ENCODE results near the gene DPP7. TPM values are rescaled to one million over a fixed set of nuclear protein-coding genes. Genes with fewer than 3 reads are reported as not detected.

Gene DPP7
- total and polyA plus RNA-seq, 9 of the 15 experiments (the other 6 are each of a cell fraction or from before 2014, with no cell fraction given), result 0.99 to 365 (median 132) TPM

- ChIA-PET POLR2A (interaction anchor here (1.1 kb wide), 1 partner anchor 30 kb away, joined by 4 read pairs; no protein-coding TSS in a partner anchor), CTCF (ENCODE audit: low intra/inter-chr PET ratio) (no interaction called here)
- DNase-seq (ENCODE audit: extremely low read depth in 1 of 4, low spot score in 3 of 4) (no peak), ATAC-seq (no peak), FAIRE-seq (no peak)
- intact Hi-C loops (cut with micrococcal nuclease) (no loop called here), in situ Hi-C loops (cut with MboI) (no loop called here)
- Histone ChIP-seq H4K20me1 (replicated peaks; ENCODE audit: control insufficient read depth, insufficient read depth, low read length) (0 out of 2 replicates have a peak, but pooled peaks cover 8% of the 10 kb centered on the region), H3K27me3 (ENCODE audit: control insufficient read depth in 2 of 2, insufficient read depth in 2 of 2, low read length in 2 of 2) (no peaks in the 10 kb centered on the region; a peak in 2 of 5 replicates), H3K9ac (ENCODE audit: insufficient read depth in 1 of 2, low read depth in 2 of 2, low read length in 2 of 2) (peak overlapping the region in 1 of 2 experiments; percentile 79; a peak in 2 of 4 replicates), H3K9me1 (ENCODE audit: control insufficient read depth, insufficient read depth, low read length) (no peaks in the 10 kb centered on the region), H3K36me3 (ENCODE audit: control insufficient read depth, insufficient read depth, low read length) (no peaks in the 10 kb centered on the region), H3K4me1 (replicated peaks in 1 of 2; ENCODE audit: control insufficient read depth in 2 of 2, insufficient read depth in 2 of 2, low read length in 2 of 2) (peaks cover 18 to 77% of the 10 kb centered on the region in 2 experiments; a peak in 4 of 5 replicates), H3K79me2 (ENCODE audit: control insufficient read depth, insufficient read depth, low read length) (no peaks in the 10 kb centered on the region), H3K27ac (ENCODE audit: extremely low read depth, low read depth, low read length) (no peak overlapping the region), H3K4me3 (no peak overlapping the region), H3K9me3 (replicated peaks; ENCODE audit: control insufficient read depth, insufficient read depth, low read depth, low read length) (no peaks in the 10 kb centered on the region), H2AFZ (ENCODE audit: low read depth, low read length) (no peak overlapping the region), H3K4me2 (ENCODE audit: insufficient read depth, low read length) (no peak overlapping the region)
- no TSS peak for BruUV-seq (replicated peaks)
- WGBS (ENCODE audit: insufficient coverage, low coverage, missing lambda C conversion rate), result 6% methylated on average over 2 of the region's 4 CpGs
- TF ChIP-seq NFIC (IDR thresholded peaks at IDR 0.05) (peak; percentile 49), CHAMP1 (IDR thresholded peaks at IDR 0.05) (no peak), ZBTB7A (IDR thresholded peaks at IDR 0.05; ENCODE audit: borderline replicate concordance, control insufficient read depth, low read depth, low read length) (0 out of 2 replicates have a peak, but pooled peaks have one; percentile 26)
These were observed 44.1 kb upstream of the DPP7 start for GRCh38 chr9:137158625-137159024.

All from K562 (cell line).